Esophagus (tissue), 2 donors: ENCODE results near the gene ZDHHC7. TPM values are rescaled to one million over a fixed set of nuclear protein-coding genes. Genes with fewer than 3 reads are reported as not detected.

Source experiments
- H3K27ac ChIP-seq, 2 donors: one replicate each; pipeline ENCODE4 v1.5.1; 2013; ENCODE audit warnings: low read depth in 2 of 2, mild to moderate bottlenecking in 2 of 2, inconsistent platforms in 1 of 2, low read length in 1 of 2, moderate library complexity in 1 of 2
- H3K27me3 ChIP-seq, 2 donors: one replicate each; pipeline ENCODE4 v1.6.1; 2013; ENCODE audit warnings: low read length in 2 of 2, control low read depth in 1 of 2, mild to moderate bottlenecking in 1 of 2; ENCODE audit not compliant: insufficient read depth in 2 of 2, control insufficient read depth in 1 of 2
- H3K36me3 ChIP-seq, 2 donors: one replicate each; pipeline ENCODE4 v1.6.1; 2013; ENCODE audit warnings: low read length in 1 of 2; ENCODE audit not compliant: control insufficient read depth in 2 of 2, insufficient read depth in 2 of 2
- H3K4me1 ChIP-seq, 2 donors: one replicate each; pipeline ENCODE4 v1.6.1; 2013; ENCODE audit warnings: low read length in 1 of 2; ENCODE audit not compliant: control insufficient read depth in 2 of 2, insufficient read depth in 2 of 2
- H3K4me3 ChIP-seq, 2 donors: one replicate each; pipeline ENCODE4 v1.5.1; 2013; ENCODE audit warnings: low read length in 2 of 2, mild to moderate bottlenecking in 2 of 2, low read depth in 1 of 2, moderate library complexity in 1 of 2
- H3K9me3 ChIP-seq, 2 donors: one replicate each; pipeline ENCODE4 v1.6.1; 2013; ENCODE audit warnings: mild to moderate bottlenecking in 2 of 2, low read depth in 1 of 2, low read length in 1 of 2, moderate library complexity in 1 of 2; ENCODE audit not compliant: control insufficient read depth in 2 of 2, insufficient read depth in 1 of 2
- WGBS, 2 donors: extraction: QIAGEN DNeasy Blood & Tissue Kit; methylation state at CpG; one replicate each; pipeline ENCODE4 v1.1.7; 2013; 5-methylcytosine and 5-hydroxymethylcytosine counted together
- polyA plus RNA-seq, 2 donors: library from polyadenylated mRNA; stranded (reverse); fragments of 200-250 nt; gene quantifications; one replicate each; pipeline ENCODE4 v1.2.3, GENCODE V29; 2013
- donor health status: healthy with polysubstance abuse.
- donor health status: Bipolar disorder and iron deficiency.

ZDHHC7 gene
- polyA plus RNA-seq, 2 donors = 17.1 to 17.9 TPM

- Histone ChIP-seq H3K27ac (no peak overlapping the region), H3K4me3 (no peak overlapping the region), H3K36me3 (no peaks in the 10 kb centered on the region), H3K4me1 (no peaks in the 10 kb centered on the region), H3K9me3 (no peaks in the 10 kb centered on the region), H3K27me3 (no peaks in the 10 kb centered on the region)
- WGBS, 2 donors = 92 to 100% methylated on average over 1 of the region's 1 CpG
Measured at GRCh38 chr16:84957792-84958191, 53.5 kb downstream of the ZDHHC7 start.

DNA sequence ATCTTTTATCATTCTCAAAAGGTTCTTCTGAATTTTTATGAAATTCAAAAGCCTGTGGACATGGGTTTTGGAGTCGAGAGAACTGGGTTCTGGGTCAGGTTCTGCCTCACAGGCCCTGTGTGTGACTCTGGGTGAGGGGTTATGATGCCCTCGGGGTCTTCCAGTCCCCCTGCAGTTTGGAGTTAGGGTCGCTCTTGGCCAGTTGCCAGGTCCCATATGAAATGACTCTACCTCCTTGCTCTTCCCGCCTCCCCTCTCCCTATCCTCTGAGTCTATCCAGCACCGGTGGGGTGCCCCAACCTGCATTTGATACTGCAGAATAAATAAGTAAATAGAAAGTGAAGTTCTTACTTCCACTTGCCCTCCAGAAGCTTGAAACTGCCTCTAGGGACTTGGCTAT, 54.1 kb downstream of the ZDHHC7 start:
- Histone ChIP-seq H3K4me1 (no peaks in the 10 kb centered on the region), H3K27ac (no peak overlapping the region), H3K36me3 (no peaks in the 10 kb centered on the region), H3K27me3 (no peaks in the 10 kb centered on the region), H3K4me3 (no peak overlapping the region), H3K9me3 (no peaks in the 10 kb centered on the region)
- 84 to 88% methylated on average over 5 of the region's 5 CpGs for WGBS, 2 donors

DNA sequence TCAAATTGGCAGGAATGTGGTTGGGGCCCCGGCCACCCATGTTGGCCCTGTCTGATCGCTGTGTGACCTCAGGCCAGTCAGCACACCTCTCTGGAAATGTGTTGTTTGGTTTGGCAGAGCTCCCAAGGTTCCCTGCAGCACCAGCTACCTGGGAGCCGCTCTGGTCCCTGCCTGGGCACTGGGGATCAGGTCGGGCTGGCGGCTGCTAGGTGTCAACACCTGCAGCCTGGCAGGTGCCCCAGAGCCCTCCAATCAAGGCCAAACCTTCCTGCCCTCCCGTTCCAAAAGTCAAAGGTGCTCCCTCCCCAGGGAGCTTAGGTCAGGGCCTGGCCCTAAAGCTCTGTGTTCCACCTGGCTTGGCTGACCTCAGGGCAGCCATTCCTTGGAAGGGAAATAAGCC, 55.9 kb downstream of the ZDHHC7 start:
- H3K4me1 ChIP-seq = no peaks in the 10 kb centered on the region
- H3K4me3 ChIP-seq = no peak overlapping the region

GRCh38 chr16:84953190-84953746, 58.1 kb downstream of the ZDHHC7 start:
- no peaks in the 10 kb centered on the region for H3K36me3 ChIP-seq
- no peaks in the 10 kb centered on the region for H3K9me3 ChIP-seq
- whole genome bisulfite sequencing, 2 donors = 80 to 84% methylated on average over 9 of the region's 9 CpGs
- no peak overlapping the region for H3K27ac ChIP-seq
- H3K4me1 ChIP-seq = peaks cover 0 to 2% of the 10 kb centered on the region in 2 donors
- H3K4me3 ChIP-seq = no peak overlapping the region
- H3K27me3 ChIP-seq = no peaks in the 10 kb centered on the region

More for the DNA sequence above, 55.9 kb downstream of the ZDHHC7 start:
- H3K27me3 ChIP-seq = no peaks in the 10 kb centered on the region
- H3K9me3 ChIP-seq = no peaks in the 10 kb centered on the region
- WGBS, 2 donors = 49 to 70% methylated on average over 6 of the region's 6 CpGs
- no peak overlapping the region for H3K27ac ChIP-seq
- no peaks in the 10 kb centered on the region for H3K36me3 ChIP-seq

GRCh38 chr16:84952335-84953189, 58.8 kb downstream of the ZDHHC7 start:
- 35 to 43% methylated on average over 12 of the region's 12 CpGs for WGBS, 2 donors
- Histone ChIP-seq H3K27ac (peak overlapping the region in 1 of 2 donors; percentile 35), H3K27me3 (no peaks in the 10 kb centered on the region)

GRCh38 chr16:84950906-84951305, 60.4 kb downstream of the ZDHHC7 start:
- Histone ChIP-seq H3K4me1 (peaks cover 0 to 2% of the 10 kb centered on the region in 2 donors), H3K9me3 (no peaks in the 10 kb centered on the region), H3K4me3 (no peak overlapping the region), H3K27ac (no peak overlapping the region), H3K36me3 (no peaks in the 10 kb centered on the region), H3K27me3 (no peaks in the 10 kb centered on the region)
- WGBS, 2 donors = 86% methylated on average over 10 of the region's 10 CpGs

More at GRCh38 chr16:84952335-84953189, 58.8 kb downstream of the ZDHHC7 start:
- Histone ChIP-seq H3K4me3 (no peak overlapping the region), H3K4me1 (peaks cover 0 to 2% of the 10 kb centered on the region in 2 donors), H3K9me3 (no peaks in the 10 kb centered on the region), H3K36me3 (no peaks in the 10 kb centered on the region)

- peaks cover 0 to 2% of the 10 kb centered on the region in 2 donors for H3K4me1 ChIP-seq
- H3K36me3 ChIP-seq = no peaks in the 10 kb centered on the region
- H3K4me3 ChIP-seq = no peak overlapping the region
- WGBS, 2 donors = 78 to 80% methylated on average over 10 of the region's 10 CpGs
- H3K27me3 ChIP-seq = no peaks in the 10 kb centered on the region
- H3K27ac ChIP-seq = no peak overlapping the region
- no peaks in the 10 kb centered on the region for H3K9me3 ChIP-seq
Measured at GRCh38 chr16:84949772-84950436, 61.4 kb downstream of the ZDHHC7 start.

GRCh38 chr16:84948851-84949610, 62.3 kb downstream of the ZDHHC7 start:
- Histone ChIP-seq H3K27ac (no peak overlapping the region), H3K36me3 (no peaks in the 10 kb centered on the region), H3K9me3 (no peaks in the 10 kb centered on the region), H3K4me3 (no peak overlapping the region), H3K27me3 (no peaks in the 10 kb centered on the region), H3K4me1 (peaks cover 0 to 2% of the 10 kb centered on the region in 2 donors)
- WGBS, 2 donors = 61 to 70% methylated on average over 10 of the region's 10 CpGs
